Measurements from ENCODE around the gene DIPK1A. TPM values are rescaled to one million over a fixed set of nuclear protein-coding genes. Genes with fewer than 3 reads are reported as not detected.
A peak's percentile ranks its signal among the peaks of the same experiment; 100 is the strongest.

DIPK1A gene
- polyA plus RNA-seq, 10 donors = 10.2 to 14.5 (median 11.8) TPM

- no peak for DNase-seq
Observed at GRCh38 chr1:92956254-92957029, 4.8 kb downstream of the DIPK1A start.

GRCh38 chr1:92953491-92953890 is 7.8 kb downstream of the DIPK1A start:
- DNase-seq = no peak

GRCh38 chr1:92952714-92953113 is 8.5 kb downstream of the DIPK1A start:
- DNase-seq = no peak

- DNase-seq = peak in 1 of 3 donors; percentile 50
Observed at GRCh38 chr1:92951141-92951582, 10.1 kb downstream of the DIPK1A start.

GRCh38 chr1:92949937-92950817 is 11.1 kb downstream of the DIPK1A start:
- DNase-seq = peak in 1 of 3 donors; percentile 61

GRCh38 chr1:92948071-92948470 is 13.2 kb downstream of the DIPK1A start:
- no peak for DNase-seq

- DNase-seq = no peak
Observed at GRCh38 chr1:92945748-92946270, 15.5 kb downstream of the DIPK1A start.

- no peak for DNase-seq
Observed at GRCh38 chr1:92944901-92945747, 16.1 kb downstream of the DIPK1A start.

- no peak for DNase-seq
Observed at GRCh38 chr1:92943502-92943847, 17.8 kb downstream of the DIPK1A start.

GRCh38 chr1:92940541-92940940 is 20.7 kb downstream of the DIPK1A start:
- peak in 1 of 3 donors; percentile 61 for DNase-seq

- DNase-seq = no peak
Observed at GRCh38 chr1:92937731-92938130, 23.5 kb downstream of the DIPK1A start.

- DNase-seq = no peak
Observed at GRCh38 chr1:92936865-92937264, 24.4 kb downstream of the DIPK1A start.

GRCh38 chr1:92934395-92935378 is 26.6 kb downstream of the DIPK1A start:
- DNase-seq = peak; percentile 79 to 96 (median 88)

GRCh38 chr1:92933459-92933858 is 27.8 kb downstream of the DIPK1A start:
- DNase-seq = no peak

GRCh38 chr1:92931691-92932090 is 29.6 kb downstream of the DIPK1A start:
- no peak for DNase-seq

- DNase-seq = no peak
Observed at GRCh38 chr1:92929461-92929860, 31.8 kb downstream of the DIPK1A start.

GRCh38 chr1:92927870-92928269 is 33.4 kb downstream of the DIPK1A start:
- no peak for DNase-seq

- no peak for DNase-seq
Observed at GRCh38 chr1:92926873-92927272, 34.4 kb downstream of the DIPK1A start.

GRCh38 chr1:92924501-92924900 is 36.8 kb downstream of the DIPK1A start:
- no peak for DNase-seq

- no peak for DNase-seq
Observed at GRCh38 chr1:92923664-92924063, 37.6 kb downstream of the DIPK1A start.

All from muscle of back (tissue), 11 donors.